IMR-90 (cell line): ENCODE data around the gene CAMK2N1. TPM values are rescaled to one million over a fixed set of nuclear protein-coding genes. Genes with fewer than 3 reads are reported as not detected.

Source experiments
- ATAC-seq: fragments of 200-7000 bp; cut with Tn5 transposase; 2 replicates; pipeline ENCODE4 v1.9.1; 2020; ENCODE audit warnings: low read depth, mild to moderate bottlenecking, moderate library complexity
- BruUV-seq: library from RNA; stranded (reverse); fragments of 400-500 nt; replicated peaks from 2 replicates; lab custom pipeline; 2021; lab: Mats Ljungman, UMichigan
- CTCF ChIA-PET: fragments of 300-600 bp; formaldehyde crosslinking; extraction: SDS; loops from one replicate; lab custom pipeline; 2021; ENCODE audit warnings: antibody characterized with exemption; lab: Yijun Ruan, JAX
- POLR2A ChIA-PET: fragments of 300-600 bp; sonication (Branson Sonifier 250); formaldehyde crosslinking; loops from one replicate; lab custom pipeline; 2022; ENCODE audit warnings: antibody characterized with exemption; ENCODE audit not compliant: unreplicated experiment; lab: Charles Lee
- DNase-seq: peaks from one replicate; pipeline ENCODE4 v3.0.0; 2013
- H2AFZ ChIP-seq: replicated peaks from 2 replicates; pipeline ENCODE3; 2013; ENCODE audit warnings: low read length, mild to moderate bottlenecking; ENCODE audit not compliant: poor library complexity
- H2AK5ac ChIP-seq: 2 replicates; pipeline ENCODE4 v1.6.1; 2013; ENCODE audit warnings: low read depth, low read length, inconsistent platforms
- H2AK9ac ChIP-seq: replicated peaks from 2 replicates; pipeline ENCODE3; 2013; ENCODE audit warnings: mild to moderate bottlenecking, low read depth, low read length, moderate library complexity; ENCODE audit not compliant: poor library complexity
- H2BK120ac ChIP-seq: 2 replicates; pipeline ENCODE4 v1.6.1; 2013; ENCODE audit warnings: low read depth, low read length, inconsistent platforms
- H2BK15ac ChIP-seq: 3 replicates; pipeline ENCODE4 v1.6.1; 2013; ENCODE audit warnings: low read depth, low read length, inconsistent platforms
- H2BK20ac ChIP-seq: 2 replicates; pipeline ENCODE4 v1.6.1; 2013; ENCODE audit warnings: low read depth, mild to moderate bottlenecking, inconsistent platforms, low read length, moderate library complexity
- H2BK5ac ChIP-seq: 2 replicates; pipeline ENCODE4 v1.6.1; 2013; ENCODE audit warnings: mild to moderate bottlenecking, low read depth, low read length, inconsistent platforms; ENCODE audit not compliant: poor library complexity, severe bottlenecking
- H3K14ac ChIP-seq: replicated peaks from 2 replicates; pipeline ENCODE4 v1.6.1; 2013; ENCODE audit warnings: low read depth, low read length, inconsistent platforms
- H3K18ac ChIP-seq: 2 replicates; pipeline ENCODE4 v1.6.1; 2013; ENCODE audit warnings: low read depth, low read length, control low read depth
- H3K23ac ChIP-seq: 2 replicates; pipeline ENCODE4 v1.6.1; 2013; ENCODE audit warnings: low read depth, low read length, inconsistent platforms
- H3K27ac ChIP-seq: 2 replicates; pipeline ENCODE4 v1.5.1; 2013; ENCODE audit warnings: mild to moderate bottlenecking, control low read depth, low read length; ENCODE audit not compliant: insufficient read depth
- H3K27me3 ChIP-seq: 2 replicates; pipeline ENCODE4 v1.6.1; 2013; ENCODE audit warnings: low read length; ENCODE audit not compliant: control insufficient read depth, insufficient read depth
- H3K36me3 ChIP-seq: 2 replicates; pipeline ENCODE4 v1.6.1; 2013; ENCODE audit warnings: low read length, mixed read lengths; ENCODE audit not compliant: control insufficient read depth, insufficient read depth
- H3K4ac ChIP-seq: 2 replicates; pipeline ENCODE4 v1.6.1; 2013; ENCODE audit warnings: low read depth, low read length, inconsistent platforms
- H3K4me1 ChIP-seq: 2 replicates; pipeline ENCODE4 v1.6.1; 2013; ENCODE audit warnings: low read length, mixed read lengths; ENCODE audit not compliant: control insufficient read depth, insufficient read depth
- H3K4me2 ChIP-seq: 2 replicates; pipeline ENCODE4 v1.6.1; 2013; ENCODE audit warnings: low read depth, mild to moderate bottlenecking, control low read depth, low read length, moderate library complexity
- H3K4me3 ChIP-seq: 2 replicates; pipeline ENCODE4 v1.5.1; 2013; ENCODE audit warnings: low read depth, mild to moderate bottlenecking, control low read depth, low read length, moderate library complexity; ENCODE audit not compliant: insufficient read depth
- H3K56ac ChIP-seq: 2 replicates; pipeline ENCODE4 v1.6.1; 2013; ENCODE audit warnings: low read length, inconsistent platforms; ENCODE audit not compliant: insufficient read depth; ENCODE audit errors: extremely low read depth
- H3K79me1 ChIP-seq, 2 experiments: 2 replicates each; pipeline ENCODE4 v1.6.1; 2013; ENCODE audit warnings: low read length in 2 of 2, inconsistent platforms in 1 of 2, low read depth in 1 of 2
- H3K9ac ChIP-seq: 2 replicates; pipeline ENCODE4 v1.6.1; 2013; ENCODE audit warnings: low read depth, low read length, control low read depth
- H3K9me1 ChIP-seq: 2 replicates; pipeline ENCODE4 v1.6.1; 2013; ENCODE audit warnings: low read length, inconsistent platforms; ENCODE audit not compliant: insufficient read depth
- H3K9me3 ChIP-seq: 2 replicates; pipeline ENCODE4 v1.6.1; 2013; ENCODE audit warnings: low read length; ENCODE audit not compliant: control insufficient read depth, insufficient read depth
- H4K20me1 ChIP-seq: 2 replicates; pipeline ENCODE4 v1.6.1; 2013; ENCODE audit warnings: low read length, inconsistent platforms; ENCODE audit not compliant: insufficient read depth
- H4K5ac ChIP-seq: 2 replicates; pipeline ENCODE4 v1.6.1; 2013; ENCODE audit warnings: mild to moderate bottlenecking, low read depth, low read length, control low read depth
- H4K8ac ChIP-seq, 2 experiments: 2 replicates each; pipeline ENCODE4 v1.6.1; 2013; ENCODE audit warnings: low read depth in 2 of 2, low read length in 2 of 2, control low read depth in 1 of 2, inconsistent platforms in 1 of 2
- H4K91ac ChIP-seq: 2 replicates; pipeline ENCODE4 v1.6.1; 2013; ENCODE audit warnings: low read depth, low read length, inconsistent platforms; ENCODE audit not compliant: insufficient read depth
- BHLHE40 ChIP-seq: fragments of 150-350 bp; IDR thresholded peaks from 2 replicates; pipeline ENCODE4 v1.6.1; 2016; ENCODE audit warnings: mild to moderate bottlenecking, low read depth, low read length
- CHD1 ChIP-seq: IDR thresholded peaks from 2 replicates; pipeline ENCODE4 v1.6.1; 2012; ENCODE audit warnings: low read depth, low read length, improper control_type of control experiment
- FOS ChIP-seq: fragments of 150-350 bp; IDR thresholded peaks from 2 replicates; pipeline ENCODE4 v1.6.1; 2016; ENCODE audit warnings: low read depth, low read length
- MAFK ChIP-seq: IDR thresholded peaks from 2 replicates; pipeline ENCODE4 v1.6.1; 2012; ENCODE audit warnings: low read depth, low read length, improper control_type of control experiment
- MAZ ChIP-seq: IDR thresholded peaks from 2 replicates; pipeline ENCODE4 v1.6.1; 2012; ENCODE audit warnings: low read depth, mild to moderate bottlenecking, low read length, improper control_type of control experiment, moderate library complexity, borderline replicate concordance
- NFE2L2 ChIP-seq: fragments of 150-350 bp; IDR thresholded peaks from 2 replicates; pipeline ENCODE4 v1.6.1; 2016; ENCODE audit warnings: low read depth, mild to moderate bottlenecking, low read length
- RAD21 ChIP-seq: IDR thresholded peaks from 2 replicates; pipeline ENCODE4 v1.6.1; 2012; ENCODE audit warnings: low read length, improper control_type of control experiment
- RCOR1 ChIP-seq: IDR thresholded peaks from 2 replicates; pipeline ENCODE4 v1.6.1; 2012; ENCODE audit warnings: mild to moderate bottlenecking, low read length, improper control_type of control experiment; ENCODE audit not compliant: insufficient replicate concordance
- WGBS, 2 experiments: methylation state at CpG; one replicate each; pipeline versions ENCODE4 v1.1.5 to v1.1.7; 2013; ENCODE audit warnings: missing lambda C conversion rate in 2 of 2; ENCODE audit not compliant: insufficient read length in 1 of 2; ENCODE audit errors: extremely low coverage in 2 of 2; 5-methylcytosine and 5-hydroxymethylcytosine counted together
- dilution Hi-C: fragments of 300-500 bp; cut with HindIII; formaldehyde crosslinking; loops from one replicate; pipeline ENCODE4 v1.14.3; 2018; ENCODE audit warnings: low sequenced_read_pairs; ENCODE audit not compliant: unreplicated experiment
- in situ Hi-C: fragments of 300-500 bp; cut with MboI; formaldehyde crosslinking; loops from 3 replicates; pipeline ENCODE4 v1.14.3; 2019; ENCODE audit warnings: low sequenced_read_pairs, inconsistent platforms, mixed read lengths
- intact Hi-C: fragments of 100-400 bp; cut with micrococcal nuclease; formaldehyde crosslinking; loops from 2 replicates; pipeline ENCODE4 v1.10.0; 2022
- polyA plus RNA-seq, 3 experiments: library from polyadenylated mRNA; depleted of rRNA; stranded (reverse); fragments of >200 nt; gene quantifications; 2 replicates each; pipeline ENCODE4 v1.2.3, GENCODE V29; 2012; ENCODE audit warnings: low replicate concordance in 1 of 3
- total RNA-seq: library from RNA; depleted of rRNA; stranded (reverse); fragments of >200 nt; gene quantifications from 2 replicates; pipeline ENCODE4 v1.2.3, GENCODE V29; 2012
- TF ChIP-seq, protein P1 (sequence below): fragments of 150-350 bp; IDR thresholded peaks from 2 replicates; pipeline ENCODE4 v1.6.1; 2016; ENCODE audit warnings: low read depth, mild to moderate bottlenecking, low read length, moderate library complexity, borderline replicate concordance

CAMK2N1 gene
- total and polyA plus RNA-seq, 2 of the 4 experiments (the other 2 are of a cell fraction), result 10.2 to 44.4 TPM

DNA sequence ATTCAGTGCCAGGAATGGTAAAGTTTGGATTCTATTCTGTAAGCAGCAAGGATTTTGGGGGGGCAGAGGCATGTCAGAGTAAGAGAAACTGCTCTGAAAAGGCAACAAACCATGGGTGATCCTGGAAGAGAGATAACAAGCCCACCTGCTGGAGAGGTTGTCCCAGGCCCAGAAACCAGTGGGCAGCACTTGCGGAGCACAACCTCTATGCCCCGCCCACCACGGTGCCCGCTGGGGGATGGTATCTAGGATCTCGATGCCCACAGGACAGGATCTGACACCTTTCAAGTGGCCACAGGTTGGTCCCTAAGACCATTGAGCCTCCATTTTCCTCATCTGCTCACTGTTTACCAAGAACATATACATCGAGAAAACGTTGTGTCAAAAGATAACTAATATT lies 42.2 kb upstream of the CAMK2N1 start:
- H3K14ac ChIP-seq, result no peak overlapping the region
- DNase-seq (no peak), ATAC-seq (no peak)
- no peak overlapping the region for H2AFZ ChIP-seq
- no peak overlapping the region for H4K5ac ChIP-seq
- no peak overlapping the region for H4K8ac ChIP-seq
- H2BK20ac ChIP-seq, result no peak overlapping the region
- BruUV-seq, result no TSS peak
- H2BK5ac ChIP-seq, result no peak overlapping the region
- H3K4me1 ChIP-seq, result no peaks in the 10 kb centered on the region
- ChIA-PET CTCF (interaction anchor here (0.6 kb wide), 1 partner anchor 31 kb away, joined by 5 read pairs; no protein-coding TSS in a partner anchor), POLR2A (interaction anchor here (0.7 kb wide), 1 partner anchor 127 kb away, joined by 11 read pairs; no protein-coding TSS in a partner anchor)
- H3K79me1 ChIP-seq, result no peaks in the 10 kb centered on the region
- H3K27me3 ChIP-seq, result peaks cover 58% of the 10 kb centered on the region
- H3K9ac ChIP-seq, result no peak overlapping the region
- no peak overlapping the region for H4K91ac ChIP-seq
- no peaks in the 10 kb centered on the region; the same call in 1 of the 2 replicates for H3K9me1 ChIP-seq
- no peak for TF ChIP-seq BHLHE40
- no peak for TF ChIP-seq FOS
- TF ChIP-seq, protein P1, sequence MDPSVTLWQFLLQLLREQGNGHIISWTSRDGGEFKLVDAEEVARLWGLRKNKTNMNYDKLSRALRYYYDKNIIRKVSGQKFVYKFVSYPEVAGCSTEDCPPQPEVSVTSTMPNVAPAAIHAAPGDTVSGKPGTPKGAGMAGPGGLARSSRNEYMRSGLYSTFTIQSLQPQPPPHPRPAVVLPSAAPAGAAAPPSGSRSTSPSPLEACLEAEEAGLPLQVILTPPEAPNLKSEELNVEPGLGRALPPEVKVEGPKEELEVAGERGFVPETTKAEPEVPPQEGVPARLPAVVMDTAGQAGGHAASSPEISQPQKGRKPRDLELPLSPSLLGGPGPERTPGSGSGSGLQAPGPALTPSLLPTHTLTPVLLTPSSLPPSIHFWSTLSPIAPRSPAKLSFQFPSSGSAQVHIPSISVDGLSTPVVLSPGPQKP, result no peak
- no peak for TF ChIP-seq RAD21
- no peak for TF ChIP-seq MAFK
- no peak for TF ChIP-seq NFE2L2
- no peak for TF ChIP-seq RCOR1
- TF ChIP-seq CHD1, result no peak
- no peak for TF ChIP-seq MAZ
- no peak overlapping the region for H2AK9ac ChIP-seq
- no peak overlapping the region for H2AK5ac ChIP-seq
- H3K9me3 ChIP-seq, result peaks cover 5% of the 10 kb centered on the region; the same call in 1 of the 2 replicates
- in situ Hi-C loops, result loop anchor here (5.0 to 25.0 kb wide), 2 partner anchors 34 to 684 kb away; no protein-coding TSS in a partner anchor
- 48% methylated on average over 3 of the region's 7 CpGs; no CpG with 5 or more reads in 1 of the 2 experiments for WGBS, 2 experiments
- H4K20me1 ChIP-seq, result no peaks in the 10 kb centered on the region
- no peak overlapping the region for H3K27ac ChIP-seq
- dilution Hi-C loops, result no loop called here
- intact Hi-C loops, result loop anchor here (5.0 to 10.0 kb wide), 2 partner anchors 34 to 667 kb away; no protein-coding TSS in a partner anchor
- H3K4me3 ChIP-seq, result no peak overlapping the region
- H3K4me2 ChIP-seq, result no peak overlapping the region
- H3K18ac ChIP-seq, result no peak overlapping the region
- H2BK120ac ChIP-seq, result no peak overlapping the region
- no peak overlapping the region for H3K56ac ChIP-seq
- no peak overlapping the region for H3K23ac ChIP-seq
- no peak overlapping the region for H3K4ac ChIP-seq
- H2BK15ac ChIP-seq, result no peak overlapping the region
- H3K36me3 ChIP-seq, result no peaks in the 10 kb centered on the region
